Mesenteric fat pad (tissue), 1 donor: Measurements from ENCODE around the gene UBE2D3. TPM values are rescaled to one million over a fixed set of nuclear protein-coding genes. Genes with fewer than 3 reads are reported as not detected.

Experiments
- DNase-seq: peaks from one replicate; pipeline ENCODE4 v3.0.0-alpha.2; 2020; ENCODE audit warnings: low spot score
- total RNA-seq: library from RNA; stranded (reverse); fragmentation: NEBNext Ultra II Directional; extraction: Animal tissue kit (Norgen Biotek cat#: 25700); gene quantifications from one replicate; pipeline ENCODE4 v1.2.1, GENCODE V29; 2021
- donor health status: DM: yes; HTN: yes; CAD: no.

The UBE2D3 gene
- total RNA-seq, 1 donor from 2014 or later, result 316 TPM

- DNase-seq, result no peak
Measured at GRCh38 chr4:102758241-102759160, 68.8 kb downstream of the UBE2D3 start.

DNA sequence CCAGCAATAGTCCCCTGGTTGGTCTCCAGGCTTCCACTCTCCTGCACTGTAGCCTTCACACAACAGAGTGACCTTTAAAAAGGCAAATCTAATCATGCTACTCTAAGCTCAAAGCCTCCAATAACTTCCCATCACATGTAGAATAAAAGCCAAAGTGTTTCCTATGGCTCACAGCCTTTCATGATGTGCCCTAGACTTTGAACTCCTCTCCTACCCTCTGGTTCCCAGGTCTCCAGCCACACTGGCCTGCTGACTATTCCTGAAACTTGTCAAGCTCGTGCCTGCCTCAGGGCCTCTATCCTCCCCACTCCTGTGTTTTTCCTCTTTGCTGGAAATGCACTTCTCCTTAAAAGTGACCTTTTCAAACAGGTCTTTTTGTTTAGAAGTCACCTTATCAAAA is 69.7 kb downstream of the UBE2D3 start:
- DNase-seq, result no peak

- DNase-seq, result no peak
Measured at GRCh38 chr4:102754044-102754443, 73.3 kb downstream of the UBE2D3 start.

- DNase-seq, result no peak
Measured at GRCh38 chr4:102751941-102752340, 75.4 kb downstream of the UBE2D3 start.

Other genes with a start within 250 kb of the UBE2D3 start
- 21.4 TPM for gene MANBA, start 66.6 kb downstream of the UBE2D3 start, total RNA-seq
- gene CISD2, start 41.4 kb upstream of the UBE2D3 start, total RNA-seq, result 25.7 TPM
- gene SLC9B1, start 192.2 kb upstream of the UBE2D3 start, total RNA-seq, result 0.87 TPM
- gene SLC9B2, start 249.2 kb upstream of the UBE2D3 start, total RNA-seq, result 17.2 TPM